Fibroblast of villous mesenchyme (primary cell): Measurements from ENCODE around the gene PCNX1. TPM values are rescaled to one million over a fixed set of nuclear protein-coding genes. Genes with fewer than 3 reads are reported as not detected.

Experiments used
- DNase-seq: peaks from one replicate; pipeline ENCODE4 v3.0.0-alpha.2; 2010; ENCODE audit warnings: low read depth
- H3K4me3 ChIP-seq: 2 replicates; pipeline ENCODE4 v1.5.1; 2011; ENCODE audit warnings: low read depth, mild to moderate bottlenecking, low read length
- CTCF ChIP-seq: IDR thresholded peaks from 2 replicates; pipeline ENCODE4 v1.5.1; 2012; ENCODE audit warnings: low read depth, mild to moderate bottlenecking, low read length; ENCODE audit not compliant: insufficient read depth
- total RNA-seq: library from RNA; depleted of rRNA; stranded (reverse); fragments of >200 nt; gene quantifications from 2 replicates; pipeline ENCODE4 v1.2.3, GENCODE V29; 2012

PCNX1 gene
- total RNA-seq, 1 donor = 69.5 TPM

GRCh38 chr14:71022012-71022869 is 115.0 kb downstream of the PCNX1 start:
- no peak overlapping the region for H3K4me3 ChIP-seq
- TF ChIP-seq CTCF = no peak
- DNase-seq = no peak

- H3K4me3 ChIP-seq = no peak overlapping the region
- no peak for TF ChIP-seq CTCF
- no peak for DNase-seq
Observed at GRCh38 chr14:71022939-71023338, 115.7 kb downstream of the PCNX1 start.

GRCh38 chr14:71029236-71029781 is 122.0 kb downstream of the PCNX1 start:
- no peak for TF ChIP-seq CTCF
- peak; percentile 37 for DNase-seq
- H3K4me3 ChIP-seq = no peak overlapping the region

GRCh38 chr14:71031000-71031399 is 123.7 kb downstream of the PCNX1 start:
- no peak for DNase-seq

GRCh38 chr14:71036433-71036832 is 129.2 kb downstream of the PCNX1 start:
- no peak overlapping the region for H3K4me3 ChIP-seq
- DNase-seq = no peak
- no peak for TF ChIP-seq CTCF

More at GRCh38 chr14:71031000-71031399, 123.7 kb downstream of the PCNX1 start:
- TF ChIP-seq CTCF = no peak
- no peak overlapping the region for H3K4me3 ChIP-seq

GRCh38 chr14:71048393-71048792 is 141.1 kb downstream of the PCNX1 start:
- no peak for DNase-seq

More at GRCh38 chr14:71048393-71048792, 141.1 kb downstream of the PCNX1 start:
- H3K4me3 ChIP-seq = no peak overlapping the region
- TF ChIP-seq CTCF = no peak
